ENCODE measurements around the gene BTNL3. TPM values are rescaled to one million over a fixed set of nuclear protein-coding genes. Genes with fewer than 3 reads are reported as not detected.

The BTNL3 gene
- total and polyA plus RNA-seq, 9 donors: 0.12 to 0.36 TPM; not detected in 7

- Histone ChIP-seq H3K36me3 (no peaks in the 10 kb centered on the region), H3K27me3 (no peaks in the 10 kb centered on the region), H3K4me3 (no peak overlapping the region), H3K4me1 (ENCODE audit: insufficient read depth) (no peaks in the 10 kb centered on the region), H3K27ac (no peak overlapping the region), H3K9me3 (no peaks in the 10 kb centered on the region)
- no peak for DNase-seq
- TF ChIP-seq POLR2A (IDR thresholded peaks at IDR 0.05): no peak
- intact Hi-C loops (cut with DNase I): loop anchor here in 1 of 4 donors (10.0 kb wide), 1 partner anchor 268 kb away; no protein-coding TSS in a partner anchor
- WGBS, 3 donors: 79 to 84% (median 80%) methylated on average over 11 of the region's 11 CpGs
Observed at GRCh38 chr5:181042722-181043121, 54.1 kb downstream of the BTNL3 start.

GRCh38 chr5:181043285-181044092 is 54.8 kb downstream of the BTNL3 start:
- Histone ChIP-seq H3K27me3 (no peaks in the 10 kb centered on the region), H3K9me3 (no peaks in the 10 kb centered on the region), H3K27ac (no peak overlapping the region), H3K4me1 (ENCODE audit: insufficient read depth) (no peaks in the 10 kb centered on the region), H3K4me3 (no peak overlapping the region), H3K36me3 (no peaks in the 10 kb centered on the region)
- intact Hi-C loops (cut with DNase I): loop anchor here in 1 of 4 donors (10.0 kb wide), 1 partner anchor 269 kb away; no protein-coding TSS in a partner anchor
- 74 to 79% (median 75%) methylated on average over 12 of the region's 12 CpGs for WGBS, 3 donors
- TF ChIP-seq POLR2A (IDR thresholded peaks at IDR 0.05) (no peak), EP300 (IDR thresholded peaks at IDR 0.05) (no peak), CTCF (IDR thresholded peaks at IDR 0.05) (no peak)
- DNase-seq: no peak

DNA sequence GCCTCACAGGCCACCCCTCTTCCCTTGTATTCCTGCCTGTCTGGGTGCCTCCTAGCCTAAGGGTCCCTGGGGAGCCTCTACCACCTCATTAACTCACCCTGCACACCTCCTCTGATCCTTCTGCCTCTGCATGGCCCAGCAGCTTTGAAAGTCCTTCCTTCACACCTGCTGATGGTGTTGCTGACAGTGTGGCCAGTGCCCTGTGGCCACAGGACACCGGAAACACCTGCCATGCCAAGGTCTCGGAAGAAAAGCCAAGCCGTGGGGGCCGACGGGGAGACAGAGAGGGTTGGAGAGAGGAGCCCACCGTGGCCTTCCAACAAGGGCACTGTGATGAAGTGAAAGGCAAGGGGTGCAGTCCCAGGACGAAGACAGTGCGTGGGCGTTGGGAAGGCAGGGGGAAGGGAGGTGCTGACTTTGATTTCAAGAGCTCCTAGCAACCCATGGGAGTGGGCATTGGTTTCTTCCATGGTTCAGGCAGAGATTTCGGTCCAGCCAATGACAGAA is 55.5 kb downstream of the BTNL3 start:
- no peaks in the 10 kb centered on the region for H3K36me3 ChIP-seq
- DNase-seq: no peak
- intact Hi-C loops (cut with DNase I): loop anchor here in 1 of 4 donors (10.0 kb wide), 1 partner anchor 269 kb away; no protein-coding TSS in a partner anchor
- H3K27ac ChIP-seq: no peak overlapping the region
- no peak overlapping the region for H3K4me3 ChIP-seq
- 83 to 86% (median 84%) methylated on average over 10 of the region's 10 CpGs for WGBS, 3 donors
- no peaks in the 10 kb centered on the region for H3K27me3 ChIP-seq
- TF ChIP-seq EP300 (IDR thresholded peaks at IDR 0.05) (no peak), POLR2A (IDR thresholded peaks at IDR 0.05) (no peak), CTCF (IDR thresholded peaks at IDR 0.05) (no peak)
- no peaks in the 10 kb centered on the region for H3K4me1 ChIP-seq (ENCODE audit: insufficient read depth)
- no peaks in the 10 kb centered on the region for H3K9me3 ChIP-seq

DNA sequence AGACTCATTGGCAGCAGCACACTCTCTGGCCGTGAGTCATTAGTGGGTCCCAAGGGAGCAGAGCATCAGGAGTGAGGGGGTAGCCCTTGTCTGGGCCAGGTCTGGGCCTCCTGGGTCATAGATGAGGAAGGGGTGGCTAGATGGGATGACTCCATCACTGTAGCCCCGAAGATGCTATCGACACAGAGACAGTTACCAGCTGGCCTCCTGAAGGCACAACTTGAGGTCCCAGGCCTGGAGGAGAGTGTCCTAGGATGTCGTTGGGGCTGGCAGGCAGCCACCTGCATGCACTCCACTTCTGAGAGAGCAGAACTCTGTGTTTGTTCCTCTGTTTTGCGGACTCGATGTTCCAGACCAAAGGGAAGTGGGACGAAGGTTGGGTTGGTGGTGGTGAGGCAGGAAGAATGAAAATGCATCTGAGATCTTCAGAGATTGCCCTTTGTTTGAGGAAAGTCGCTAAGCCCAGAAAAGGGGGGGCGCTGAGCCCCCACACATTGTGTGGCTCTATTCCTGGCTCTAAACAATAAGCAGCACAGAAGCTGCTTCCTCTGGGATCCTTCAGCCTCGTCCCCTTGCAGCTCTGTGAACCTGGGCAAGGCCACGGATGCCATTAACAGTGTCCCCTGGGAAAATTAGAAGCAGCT is 56.1 kb downstream of the BTNL3 start:
- intact Hi-C loops (cut with DNase I): loop anchor here in 1 of 4 donors (10.0 kb wide), 1 partner anchor 270 kb away; no protein-coding TSS in a partner anchor
- no peak overlapping the region for H3K27ac ChIP-seq
- no peak for TF ChIP-seq EP300 (IDR thresholded peaks at IDR 0.05)
- TF ChIP-seq POLR2A (IDR thresholded peaks at IDR 0.05): no peak
- TF ChIP-seq CTCF (IDR thresholded peaks at IDR 0.05): no peak
- no peak overlapping the region for H3K4me3 ChIP-seq
- WGBS, 3 donors: 54 to 64% (median 59%) methylated on average over 11 of the region's 11 CpGs
- DNase-seq: no peak
- no peaks in the 10 kb centered on the region for H3K4me1 ChIP-seq (ENCODE audit: insufficient read depth)
- no peaks in the 10 kb centered on the region for H3K27me3 ChIP-seq
- no peaks in the 10 kb centered on the region for H3K9me3 ChIP-seq
- H3K36me3 ChIP-seq: no peaks in the 10 kb centered on the region
